ENCODE data around the gene SPATS1. TPM values are rescaled to one million over a fixed set of nuclear protein-coding genes. Genes with fewer than 3 reads are reported as not detected.

SPATS1 gene
- polyA plus RNA-seq, 1 donor from 2014 or later = not detected

- Histone ChIP-seq H3K27ac (ENCODE audit: low read length) (no peak overlapping the region), H3K9me2 (ENCODE audit: insufficient read depth, low read length) (no peaks in the 10 kb centered on the region), H3K79me2 (replicated peaks; ENCODE audit: insufficient read depth, low read length) (peaks cover 7% of the 10 kb centered on the region), H4K20me1 (ENCODE audit: insufficient read depth) (no peaks in the 10 kb centered on the region), H3K9ac (ENCODE audit: low read length) (no peak overlapping the region), H3F3A (ENCODE audit: insufficient read depth, low read length, poor library complexity, severe bottlenecking) (no peaks in the 10 kb centered on the region), H2AFZ (ENCODE audit: low read depth, low read length) (no peak overlapping the region), H3K27me3 (ENCODE audit: insufficient read depth, low read depth, low read length) (no peaks in the 10 kb centered on the region), H3K4me3 (ENCODE audit: low read length) (no peak overlapping the region), H3K36me3 (ENCODE audit: insufficient read depth, low read length) (peaks cover 7% of the 10 kb centered on the region), H3K4me2 (ENCODE audit: low read length) (no peak overlapping the region), H3K9me3 (ENCODE audit: low read length) (no peaks in the 10 kb centered on the region)
- TF ChIP-seq SMC3 (conservative IDR thresholded peaks at IDR 0.05; ENCODE audit: poor library complexity) (no peak), EP300 (conservative IDR thresholded peaks at IDR 0.05; ENCODE audit: poor library complexity, severe bottlenecking) (no peak), MXI1 (conservative IDR thresholded peaks at IDR 0.05; ENCODE audit: poor library complexity, severe bottlenecking) (no peak), RAD21 (conservative IDR thresholded peaks at IDR 0.05) (no peak), POLR2AphosphoS5 (IDR thresholded peaks at IDR 0.05) (no peak), TAF1 (IDR thresholded peaks at IDR 0.05; ENCODE audit: low read depth) (no peak), EZH2 (IDR thresholded peaks at IDR 0.05; ENCODE audit: borderline replicate concordance, insufficient read depth, low read length, poor library complexity, severe bottlenecking) (no peak)
- TF ChIP-seq, protein P1, sequence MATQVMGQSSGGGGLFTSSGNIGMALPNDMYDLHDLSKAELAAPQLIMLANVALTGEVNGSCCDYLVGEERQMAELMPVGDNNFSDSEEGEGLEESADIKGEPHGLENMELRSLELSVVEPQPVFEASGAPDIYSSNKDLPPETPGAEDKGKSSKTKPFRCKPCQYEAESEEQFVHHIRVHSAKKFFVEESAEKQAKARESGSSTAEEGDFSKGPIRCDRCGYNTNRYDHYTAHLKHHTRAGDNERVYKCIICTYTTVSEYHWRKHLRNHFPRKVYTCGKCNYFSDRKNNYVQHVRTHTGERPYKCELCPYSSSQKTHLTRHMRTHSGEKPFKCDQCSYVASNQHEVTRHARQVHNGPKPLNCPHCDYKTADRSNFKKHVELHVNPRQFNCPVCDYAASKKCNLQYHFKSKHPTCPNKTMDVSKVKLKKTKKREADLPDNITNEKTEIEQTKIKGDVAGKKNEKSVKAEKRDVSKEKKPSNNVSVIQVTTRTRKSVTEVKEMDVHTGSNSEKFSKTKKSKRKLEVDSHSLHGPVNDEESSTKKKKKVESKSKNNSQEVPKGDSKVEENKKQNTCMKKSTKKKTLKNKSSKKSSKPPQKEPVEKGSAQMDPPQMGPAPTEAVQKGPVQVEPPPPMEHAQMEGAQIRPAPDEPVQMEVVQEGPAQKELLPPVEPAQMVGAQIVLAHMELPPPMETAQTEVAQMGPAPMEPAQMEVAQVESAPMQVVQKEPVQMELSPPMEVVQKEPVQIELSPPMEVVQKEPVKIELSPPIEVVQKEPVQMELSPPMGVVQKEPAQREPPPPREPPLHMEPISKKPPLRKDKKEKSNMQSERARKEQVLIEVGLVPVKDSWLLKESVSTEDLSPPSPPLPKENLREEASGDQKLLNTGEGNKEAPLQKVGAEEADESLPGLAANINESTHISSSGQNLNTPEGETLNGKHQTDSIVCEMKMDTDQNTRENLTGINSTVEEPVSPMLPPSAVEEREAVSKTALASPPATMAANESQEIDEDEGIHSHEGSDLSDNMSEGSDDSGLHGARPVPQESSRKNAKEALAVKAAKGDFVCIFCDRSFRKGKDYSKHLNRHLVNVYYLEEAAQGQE (IDR thresholded peaks at IDR 0.05; ENCODE audit: borderline replicate concordance) = no peak
- TF ChIP-seq, protein P2, sequence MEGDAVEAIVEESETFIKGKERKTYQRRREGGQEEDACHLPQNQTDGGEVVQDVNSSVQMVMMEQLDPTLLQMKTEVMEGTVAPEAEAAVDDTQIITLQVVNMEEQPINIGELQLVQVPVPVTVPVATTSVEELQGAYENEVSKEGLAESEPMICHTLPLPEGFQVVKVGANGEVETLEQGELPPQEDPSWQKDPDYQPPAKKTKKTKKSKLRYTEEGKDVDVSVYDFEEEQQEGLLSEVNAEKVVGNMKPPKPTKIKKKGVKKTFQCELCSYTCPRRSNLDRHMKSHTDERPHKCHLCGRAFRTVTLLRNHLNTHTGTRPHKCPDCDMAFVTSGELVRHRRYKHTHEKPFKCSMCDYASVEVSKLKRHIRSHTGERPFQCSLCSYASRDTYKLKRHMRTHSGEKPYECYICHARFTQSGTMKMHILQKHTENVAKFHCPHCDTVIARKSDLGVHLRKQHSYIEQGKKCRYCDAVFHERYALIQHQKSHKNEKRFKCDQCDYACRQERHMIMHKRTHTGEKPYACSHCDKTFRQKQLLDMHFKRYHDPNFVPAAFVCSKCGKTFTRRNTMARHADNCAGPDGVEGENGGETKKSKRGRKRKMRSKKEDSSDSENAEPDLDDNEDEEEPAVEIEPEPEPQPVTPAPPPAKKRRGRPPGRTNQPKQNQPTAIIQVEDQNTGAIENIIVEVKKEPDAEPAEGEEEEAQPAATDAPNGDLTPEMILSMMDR (IDR thresholded peaks at IDR 0.05; ENCODE audit: poor library complexity, severe bottlenecking) = no peak
These were observed 32.8 kb upstream of the SPATS1 start for GRCh38 chr6:44309631-44310030.

DNA sequence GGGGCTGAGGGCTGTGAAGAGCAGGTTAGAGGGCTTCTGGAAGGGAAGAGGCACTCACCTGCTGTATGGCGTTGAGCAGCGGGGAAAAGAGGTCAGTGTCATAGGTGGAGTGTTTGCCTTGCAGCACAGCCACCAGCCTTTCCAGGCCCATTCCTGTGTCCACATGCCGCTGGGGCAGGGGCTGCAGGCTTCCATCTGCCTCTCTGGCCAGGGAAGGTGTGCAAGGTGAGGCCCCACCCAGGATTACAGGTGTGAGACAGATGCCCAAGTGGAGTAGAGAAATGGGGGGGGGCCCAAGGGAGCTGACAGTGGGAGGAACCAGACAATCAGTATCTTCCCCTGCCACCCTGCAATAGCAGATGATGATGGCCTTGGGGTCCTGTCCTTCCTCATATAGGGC is 32.2 kb upstream of the SPATS1 start:
- Histone ChIP-seq H2AFZ (ENCODE audit: low read depth, low read length) (no peak overlapping the region), H3K36me3 (ENCODE audit: insufficient read depth, low read length) (peaks cover 7% of the 10 kb centered on the region), H3K4me2 (ENCODE audit: low read length) (no peak overlapping the region), H3K79me2 (replicated peaks; ENCODE audit: insufficient read depth, low read length) (peaks cover 7% of the 10 kb centered on the region), H3K4me3 (ENCODE audit: low read length) (no peak overlapping the region), H3F3A (ENCODE audit: insufficient read depth, low read length, poor library complexity, severe bottlenecking) (no peaks in the 10 kb centered on the region), H3K27me3 (ENCODE audit: insufficient read depth, low read depth, low read length) (no peaks in the 10 kb centered on the region), H3K27ac (ENCODE audit: low read length) (no peak overlapping the region), H3K9me3 (ENCODE audit: low read length) (no peaks in the 10 kb centered on the region), H3K9me2 (ENCODE audit: insufficient read depth, low read length) (no peaks in the 10 kb centered on the region), H3K9ac (ENCODE audit: low read length) (no peak overlapping the region), H4K20me1 (ENCODE audit: insufficient read depth) (no peaks in the 10 kb centered on the region)
- TF ChIP-seq EP300 (conservative IDR thresholded peaks at IDR 0.05; ENCODE audit: poor library complexity, severe bottlenecking) = no peak
- TF ChIP-seq, protein P2 (IDR thresholded peaks at IDR 0.05; ENCODE audit: poor library complexity, severe bottlenecking) = no peak
- TF ChIP-seq, protein P1 (IDR thresholded peaks at IDR 0.05; ENCODE audit: borderline replicate concordance) = no peak
- no peak for TF ChIP-seq EZH2 (IDR thresholded peaks at IDR 0.05; ENCODE audit: borderline replicate concordance, insufficient read depth, low read length, poor library complexity, severe bottlenecking)
- no peak for TF ChIP-seq POLR2AphosphoS5 (IDR thresholded peaks at IDR 0.05)
- no peak for TF ChIP-seq SMC3 (conservative IDR thresholded peaks at IDR 0.05; ENCODE audit: poor library complexity)
- TF ChIP-seq RAD21 (conservative IDR thresholded peaks at IDR 0.05) = no peak
- TF ChIP-seq TAF1 (IDR thresholded peaks at IDR 0.05; ENCODE audit: low read depth) = no peak
- TF ChIP-seq MXI1 (conservative IDR thresholded peaks at IDR 0.05; ENCODE audit: poor library complexity, severe bottlenecking) = no peak
